HEK293 (cell line): ENCODE measurements around the gene SLC22A17.

Experiments
- CTCF ChIA-PET: fragments of 350-600 bp; formaldehyde crosslinking; extraction: SDS; loops from one replicate; lab custom pipeline; 2021; ENCODE audit warnings: antibody characterized with exemption; lab: Yijun Ruan, JAX
- POLR2A ChIA-PET: fragments of 300-600 bp; formaldehyde crosslinking; extraction: SDS; loops from one replicate; lab custom pipeline; 2020; ENCODE audit warnings: antibody characterized with exemption, inconsistent platforms; lab: Yijun Ruan, JAX
- H3K27ac ChIP-seq: fragments of 200-500 bp; sonication (Bioruptor generic); 2 replicates; pipeline ENCODE4 v1.5.1; 2014; ENCODE audit warnings: low read depth, low read length, control low read depth, inconsistent platforms; ENCODE audit errors: extremely low read depth
- H3K36me3 ChIP-seq, 2 experiments: fragments of 200-500 bp in 1 of 2; sonication (Bioruptor generic) in 1 of 2; 1 replicate in 1 of 2; 2 replicates in 1 of 2; pipeline ENCODE4 v1.5.1; 2014 to 2017; ENCODE audit warnings: inconsistent platforms in 2 of 2, low read length in 2 of 2; ENCODE audit not compliant: control insufficient read depth in 2 of 2, insufficient read depth in 1 of 2
- H3K4me1 ChIP-seq: fragments of 200-500 bp; sonication (Bioruptor generic); 2 replicates; pipeline ENCODE4 v1.5.1; 2014; ENCODE audit warnings: mild to moderate bottlenecking, low read length, inconsistent platforms; ENCODE audit not compliant: control insufficient read depth, insufficient read depth
- H3K4me3 ChIP-seq: 2 replicates; pipeline ENCODE4 v1.5.1; 2011; ENCODE audit warnings: low read depth, mild to moderate bottlenecking, control low read depth, low read length, moderate library complexity
- H3K9me3 ChIP-seq: fragments of 200-500 bp; sonication (Bioruptor generic); 2 replicates; pipeline ENCODE4 v1.5.1; 2014; ENCODE audit warnings: low read depth, low read length, inconsistent platforms; ENCODE audit not compliant: control insufficient read depth, insufficient read depth
- BCL11B ChIP-seq: fragments of 450-650 bp; formaldehyde crosslinking; IDR thresholded peaks from 2 replicates; pipeline ENCODE4 v1.5.1; 2016; ENCODE audit warnings: low read depth, missing biosample characterization, missing genetic modification characterization
- CTCF ChIP-seq: fragments of 450-650 bp; formaldehyde crosslinking; IDR thresholded peaks from 2 replicates; pipeline ENCODE4 v1.5.1; 2016; ENCODE audit warnings: missing biosample characterization, missing genetic modification characterization
- KLF7 ChIP-seq: fragments of 450-650 bp; formaldehyde crosslinking; IDR thresholded peaks from 2 replicates; pipeline ENCODE4 v1.5.1; 2016; ENCODE audit warnings: missing biosample characterization, missing genetic modification characterization, borderline replicate concordance
- PATZ1 ChIP-seq: fragments of 450-650 bp; formaldehyde crosslinking; IDR thresholded peaks from 2 replicates; pipeline ENCODE4 v1.5.1; 2016; ENCODE audit warnings: missing biosample characterization, missing genetic modification characterization
- PRDM10 ChIP-seq: fragments of 450-650 bp; formaldehyde crosslinking; IDR thresholded peaks from 2 replicates; pipeline ENCODE4 v1.5.1; 2016; ENCODE audit warnings: missing biosample characterization, missing genetic modification characterization
- YY1 ChIP-seq: fragments of 450-650 bp; formaldehyde crosslinking; IDR thresholded peaks from 2 replicates; pipeline ENCODE4 v1.5.1; 2018; ENCODE audit warnings: missing biosample characterization, missing genetic modification characterization
- ZBTB11 ChIP-seq: fragments of 450-650 bp; formaldehyde crosslinking; conservative IDR thresholded peaks from 2 replicates; pipeline ENCODE4 v1.5.1; 2016; ENCODE audit warnings: low read depth, missing biosample characterization, missing genetic modification characterization
- ZBTB8A ChIP-seq: fragments of 450-650 bp; formaldehyde crosslinking; IDR thresholded peaks from 2 replicates; pipeline ENCODE4 v1.5.1; 2016; ENCODE audit warnings: missing biosample characterization, missing genetic modification characterization
- ZFHX2 ChIP-seq: fragments of 450-650 bp; formaldehyde crosslinking; conservative IDR thresholded peaks from 2 replicates; pipeline ENCODE4 v1.5.1; 2016; ENCODE audit warnings: missing biosample characterization, missing genetic modification characterization
- ZFP37 ChIP-seq: fragments of 450-650 bp; formaldehyde crosslinking; IDR thresholded peaks from 2 replicates; pipeline ENCODE4 v1.5.1; 2016; ENCODE audit warnings: missing biosample characterization, missing genetic modification characterization
- ZNF157 ChIP-seq: fragments of 450-650 bp; formaldehyde crosslinking; IDR thresholded peaks from 2 replicates; pipeline ENCODE4 v1.5.1; 2016; ENCODE audit warnings: missing biosample characterization, missing genetic modification characterization
- ZNF23 ChIP-seq: fragments of 450-650 bp; formaldehyde crosslinking; IDR thresholded peaks from 2 replicates; pipeline ENCODE4 v1.5.1; 2016; ENCODE audit warnings: missing biosample characterization, missing genetic modification characterization, borderline replicate concordance
- ZNF266 ChIP-seq: fragments of 450-650 bp; formaldehyde crosslinking; IDR thresholded peaks from 2 replicates; pipeline ENCODE4 v1.5.1; 2016; ENCODE audit warnings: missing biosample characterization, missing genetic modification characterization, low read depth
- ZNF394 ChIP-seq: fragments of 450-650 bp; formaldehyde crosslinking; IDR thresholded peaks from 2 replicates; pipeline ENCODE4 v1.5.1; 2016; ENCODE audit warnings: missing biosample characterization, missing genetic modification characterization, mild to moderate bottlenecking, moderate library complexity, borderline replicate concordance
- ZNF549 ChIP-seq: fragments of 450-650 bp; IDR thresholded peaks from 2 replicates; pipeline ENCODE4 v1.5.1; 2018; ENCODE audit warnings: missing biosample characterization, missing genetic modification characterization, mild to moderate bottlenecking, inconsistent platforms, moderate library complexity
- ZNF560 ChIP-seq: fragments of 450-650 bp; formaldehyde crosslinking; IDR thresholded peaks from 2 replicates; pipeline ENCODE4 v1.5.1; 2017; ENCODE audit warnings: missing biosample characterization, missing genetic modification characterization, borderline replicate concordance
- ZNF621 ChIP-seq: fragments of 450-650 bp; formaldehyde crosslinking; IDR thresholded peaks from 2 replicates; pipeline ENCODE4 v1.5.1; 2017; ENCODE audit warnings: missing biosample characterization, missing genetic modification characterization
- ZNF670 ChIP-seq: fragments of 450-650 bp; formaldehyde crosslinking; IDR thresholded peaks from 2 replicates; pipeline ENCODE4 v1.5.1; 2016; ENCODE audit warnings: missing biosample characterization, missing genetic modification characterization, low read depth
- ZNF747 ChIP-seq: fragments of 450-650 bp; formaldehyde crosslinking; IDR thresholded peaks from 2 replicates; pipeline ENCODE4 v1.5.1; 2016; ENCODE audit warnings: missing biosample characterization, missing genetic modification characterization
- ZNF785 ChIP-seq: fragments of 450-650 bp; formaldehyde crosslinking; IDR thresholded peaks from 2 replicates; pipeline ENCODE4 v1.5.1; 2016; ENCODE audit warnings: missing biosample characterization, missing genetic modification characterization

SLC22A17 gene

GRCh38 chr14:23361763-23362162 is 9.1 kb upstream of the SLC22A17 start (continued):
- TF ChIP-seq PATZ1 (tag by site-specific recombination) (no peak), CTCF (tag by site-specific recombination) (no peak)

- Histone ChIP-seq H3K27ac (no peak overlapping the region), H3K36me3 (no peaks in the 10 kb centered on the region), H3K9me3 (no peaks in the 10 kb centered on the region), H3K4me1 (no peaks in the 10 kb centered on the region), H3K4me3 (no peak overlapping the region)
- no peak for TF ChIP-seq ZNF157 (tag by site-specific recombination)
- no peak for TF ChIP-seq ZNF747 (tag by site-specific recombination)
- TF ChIP-seq ZNF670 (tag by site-specific recombination) = no peak
- CTCF ChIA-PET = interaction anchor here (1.2 to 2.2 kb wide), 4 partner anchors 18 to 34 kb away, joined by 4 to 10 read pairs (median 6); no protein-coding TSS in a partner anchor
- POLR2A ChIA-PET = interaction anchor here (1.1 kb wide), 1 partner anchor 40 kb away, joined by 3 read pairs; the partner anchor contains the start of gene PABPN1
Observed at GRCh38 chr14:23361320-23361719, 8.6 kb upstream of the SLC22A17 start.

GRCh38 chr14:23360496-23360895 is 7.8 kb upstream of the SLC22A17 start:
- H3K9me3 ChIP-seq = no peaks in the 10 kb centered on the region
- ChIA-PET POLR2A (interaction anchor here (0.6 to 1.1 kb wide), 2 partner anchors 39 to 227 kb away, joined by 3 read pairs; partner anchors contain the start of gene PABPN1), CTCF (interaction anchor here (0.8 to 2.2 kb wide), 7 partner anchors 8 to 57 kb away, joined by 3 to 10 read pairs (median 4); partner anchors contain the start of gene SLC22A17)
- no peaks in the 10 kb centered on the region for H3K36me3 ChIP-seq
- H3K4me3 ChIP-seq = no peak overlapping the region
- no peaks in the 10 kb centered on the region for H3K4me1 ChIP-seq
- H3K27ac ChIP-seq = no peak overlapping the region
- no peak for TF ChIP-seq ZNF621 (tag by site-specific recombination)
- TF ChIP-seq ZNF394 (tag by site-specific recombination) = no peak
- TF ChIP-seq ZNF266 (tag by site-specific recombination) = no peak
- TF ChIP-seq ZNF549 = no peak
- no peak for TF ChIP-seq ZBTB8A (tag by site-specific recombination)
- TF ChIP-seq ZNF23 (tag by site-specific recombination) = no peak
- TF ChIP-seq ZNF785 (tag by site-specific recombination) = no peak
- TF ChIP-seq ZBTB11 (tag by site-specific recombination) = no peak
- TF ChIP-seq YY1 (tag by site-specific recombination) = no peak
- no peak for TF ChIP-seq ZFHX2 (tag by site-specific recombination)
- TF ChIP-seq KLF7 = no peak
- no peak for TF ChIP-seq ZNF560 (tag by site-specific recombination)
- TF ChIP-seq ZFP37 (tag by site-specific recombination) = no peak
- TF ChIP-seq BCL11B (tag by site-specific recombination) = no peak
- no peak for TF ChIP-seq PRDM10 (tag by site-specific recombination)
